MM.1S (cell line): ENCODE results near the gene WDR26.

Experiments used
- DNase-seq: peaks from one replicate; pipeline ENCODE4 v3.0.0-alpha.2; 2015
- H2AFZ ChIP-seq: fragments of 300-600 bp; sonication (generic); 2 replicates; pipeline ENCODE4 v1.6.0; 2016; ENCODE audit warnings: antibody characterized with exemption, low read length
- H3F3A ChIP-seq: fragments of 300-600 bp; sonication (generic); 2 replicates; pipeline ENCODE4 v1.6.1; 2016; ENCODE audit warnings: mild to moderate bottlenecking, antibody characterized with exemption, low read length, moderate library complexity, mixed read lengths; ENCODE audit not compliant: insufficient read depth
- H3K27ac ChIP-seq: fragments of 300-600 bp; sonication (generic); 2 replicates; pipeline ENCODE4 v1.5.1; 2016; ENCODE audit warnings: mild to moderate bottlenecking, low read length
- H3K27me3 ChIP-seq: fragments of 300-600 bp; sonication (generic); replicated peaks from 2 replicates; pipeline ENCODE4 v1.6.0; 2016; ENCODE audit warnings: low read length; ENCODE audit not compliant: insufficient read depth
- H3K36me3 ChIP-seq: fragments of 300-600 bp; sonication (generic); replicated peaks from 2 replicates; pipeline ENCODE4 v1.6.1; 2016; ENCODE audit warnings: mild to moderate bottlenecking, low read length, mixed read lengths; ENCODE audit not compliant: insufficient read depth
- H3K4me1 ChIP-seq: fragments of 300-600 bp; sonication (generic); 2 replicates; pipeline ENCODE4 v1.6.1; 2016; ENCODE audit warnings: low read length, mixed read lengths
- H3K4me2 ChIP-seq: fragments of 300-600 bp; sonication (generic); 2 replicates; pipeline ENCODE4 v1.6.0; 2016; ENCODE audit warnings: low read depth, low read length
- H3K4me3 ChIP-seq: fragments of 300-600 bp; sonication (generic); 2 replicates; pipeline ENCODE4 v1.5.1; 2016; ENCODE audit warnings: low read length, mixed read lengths
- H3K79me2 ChIP-seq: fragments of 300-600 bp; sonication (generic); 2 replicates; pipeline ENCODE4 v1.6.1; 2016; ENCODE audit warnings: mixed run types, low read length, mixed read lengths
- H3K9ac ChIP-seq: fragments of 300-600 bp; sonication (generic); 2 replicates; pipeline ENCODE4 v1.6.1; 2016; ENCODE audit warnings: low read length, mixed read lengths
- H3K9me2 ChIP-seq: fragments of 300-600 bp; sonication (generic); replicated peaks from 2 replicates; pipeline ENCODE4 v1.6.1; 2016; ENCODE audit warnings: mild to moderate bottlenecking, low read length, mixed read lengths; ENCODE audit not compliant: insufficient read depth
- H3K9me3 ChIP-seq: fragments of 300-600 bp; sonication (generic); replicated peaks from 2 replicates; pipeline ENCODE4 v1.6.1; 2016; ENCODE audit warnings: mild to moderate bottlenecking, low read length, mixed read lengths; ENCODE audit not compliant: insufficient read depth
- H4K20me1 ChIP-seq: fragments of 300-600 bp; sonication (generic); 2 replicates; pipeline ENCODE4 v1.6.1; 2016; ENCODE audit warnings: mild to moderate bottlenecking, low read length, moderate library complexity, mixed read lengths; ENCODE audit not compliant: insufficient read depth
- EZH2 ChIP-seq: fragments of 300-600 bp; sonication (generic); optimal IDR thresholded peaks from 2 replicates; pipeline ENCODE3; 2017; ENCODE audit warnings: low read depth, mild to moderate bottlenecking, antibody characterized with exemption, low read length, mixed read lengths
- EZH2phosphoT487 ChIP-seq: fragments of 300-600 bp; sonication (generic); IDR thresholded peaks from 2 replicates; pipeline ENCODE4 v1.6.1; 2018; ENCODE audit warnings: antibody characterized with exemption, low read length
- TF ChIP-seq, protein P1 (sequence below): fragments of 300-600 bp; sonication (generic); IDR thresholded peaks from 2 replicates; pipeline ENCODE4 v1.5.1; 2016; ENCODE audit warnings: antibody characterized with exemption, low read length, mixed read lengths

Gene WDR26

DNA sequence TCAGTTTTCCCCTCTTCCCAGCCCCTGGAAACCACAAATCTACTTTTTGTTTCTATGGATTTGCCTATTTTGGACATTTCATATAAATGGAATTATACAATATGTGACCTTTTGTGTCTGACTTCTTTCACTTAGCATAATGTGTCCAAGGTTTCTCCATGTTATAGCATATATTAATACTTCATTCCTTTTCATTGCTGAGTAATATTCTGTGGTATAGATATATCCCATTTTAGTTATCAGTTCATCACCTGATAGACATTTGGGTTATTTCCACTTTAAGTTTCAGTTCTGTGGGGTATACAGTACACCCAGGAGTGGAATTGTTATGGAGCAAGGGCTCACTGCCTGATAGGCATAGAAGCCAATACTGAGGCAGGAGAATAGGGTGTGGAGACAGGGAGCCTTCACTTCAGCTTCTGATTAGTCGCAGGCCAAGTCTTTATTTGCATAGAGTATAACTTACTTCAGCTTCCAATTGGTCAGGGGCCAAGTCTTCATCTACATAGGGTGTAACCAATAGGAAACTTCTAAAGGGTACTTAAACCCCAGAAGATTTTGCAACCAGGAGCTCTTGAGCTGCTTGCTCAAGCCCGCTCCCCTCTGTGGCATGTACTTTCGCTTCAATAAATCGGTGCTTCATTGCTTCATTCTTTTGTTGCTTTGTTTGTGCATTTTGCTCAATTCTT is 96.3 kb downstream of the WDR26 start:
- TF ChIP-seq EZH2 (no peak), EZH2phosphoT487 (no peak)
- TF ChIP-seq, protein P1, sequence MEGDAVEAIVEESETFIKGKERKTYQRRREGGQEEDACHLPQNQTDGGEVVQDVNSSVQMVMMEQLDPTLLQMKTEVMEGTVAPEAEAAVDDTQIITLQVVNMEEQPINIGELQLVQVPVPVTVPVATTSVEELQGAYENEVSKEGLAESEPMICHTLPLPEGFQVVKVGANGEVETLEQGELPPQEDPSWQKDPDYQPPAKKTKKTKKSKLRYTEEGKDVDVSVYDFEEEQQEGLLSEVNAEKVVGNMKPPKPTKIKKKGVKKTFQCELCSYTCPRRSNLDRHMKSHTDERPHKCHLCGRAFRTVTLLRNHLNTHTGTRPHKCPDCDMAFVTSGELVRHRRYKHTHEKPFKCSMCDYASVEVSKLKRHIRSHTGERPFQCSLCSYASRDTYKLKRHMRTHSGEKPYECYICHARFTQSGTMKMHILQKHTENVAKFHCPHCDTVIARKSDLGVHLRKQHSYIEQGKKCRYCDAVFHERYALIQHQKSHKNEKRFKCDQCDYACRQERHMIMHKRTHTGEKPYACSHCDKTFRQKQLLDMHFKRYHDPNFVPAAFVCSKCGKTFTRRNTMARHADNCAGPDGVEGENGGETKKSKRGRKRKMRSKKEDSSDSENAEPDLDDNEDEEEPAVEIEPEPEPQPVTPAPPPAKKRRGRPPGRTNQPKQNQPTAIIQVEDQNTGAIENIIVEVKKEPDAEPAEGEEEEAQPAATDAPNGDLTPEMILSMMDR = no peak
- Histone ChIP-seq H3K4me3 (no peak overlapping the region), H4K20me1 (no peaks in the 10 kb centered on the region), H3K4me2 (no peak overlapping the region), H3K36me3 (no peaks in the 10 kb centered on the region), H3K4me1 (peaks cover 5% of the 10 kb centered on the region; the same call in 1 of the 2 replicates), H3K79me2 (no peaks in the 10 kb centered on the region), H2AFZ (no peak overlapping the region), H3K27ac (no peak overlapping the region), H3K9me3 (no peaks in the 10 kb centered on the region), H3K9me2 (no peaks in the 10 kb centered on the region), H3K27me3 (no peaks in the 10 kb centered on the region), H3F3A (no peaks in the 10 kb centered on the region), H3K9ac (no peak overlapping the region)
- no peak for DNase-seq
